Fibroblast of the conjunctiva (primary cell): ENCODE data around the gene COX17.

Source experiments
- DNase-seq: peaks from one replicate; pipeline ENCODE4 v3.0.0-alpha.2; 2010; ENCODE audit warnings: low read depth

The COX17 gene

DNA sequence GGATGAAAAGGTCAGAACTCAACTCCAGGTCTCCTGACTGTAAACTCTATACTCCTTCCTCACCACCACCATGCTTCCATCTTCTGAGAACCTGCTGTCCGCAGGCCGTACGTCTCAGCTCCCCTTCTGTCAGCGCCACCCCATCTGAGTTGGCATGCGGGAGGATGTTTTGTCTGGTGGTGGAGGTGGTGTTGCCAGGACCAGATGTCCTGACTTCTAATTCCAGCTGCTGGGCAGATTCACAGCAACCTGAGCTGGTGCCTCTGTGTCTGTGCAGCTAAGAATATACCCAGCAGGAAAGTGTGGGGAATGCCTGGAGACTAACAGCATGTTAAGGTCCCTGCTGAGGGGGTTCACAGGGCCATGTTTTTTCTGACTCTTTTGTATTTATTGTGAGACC, 56.3 kb downstream of the COX17 start:
- no peak for DNase-seq
